Effector CD8-positive, alpha-beta T cell (primary cell): Measurements from ENCODE around the gene SERGEF.
"Not testable (repeated sequence)": the region's sequence is repeated elsewhere in the genome, so short reads cannot be mapped to it uniquely, and the experiment has no call there.

Experiments
- DNase-seq: peaks from one replicate; lab custom pipeline; 2025; lab: John Stamatoyannopoulos, UW

Gene SERGEF

DNA sequence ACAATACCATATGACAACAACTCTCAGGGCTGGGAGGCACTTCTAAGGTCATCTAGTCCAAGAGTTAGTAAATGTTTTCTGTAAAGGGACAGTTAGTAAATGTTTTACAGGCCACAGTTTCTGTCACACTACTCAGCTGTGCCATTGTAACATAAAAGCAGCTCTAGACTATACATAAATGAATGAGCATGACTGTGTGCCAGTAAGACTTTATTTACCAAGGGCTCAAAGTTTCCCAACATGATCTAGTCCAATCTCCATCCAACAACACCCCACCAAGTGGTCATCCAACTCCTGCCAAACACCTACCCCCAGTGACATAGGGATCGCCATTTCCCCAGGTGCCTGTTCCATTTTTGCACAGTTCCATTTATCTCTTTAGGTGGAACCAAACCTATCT, 12.1 kb downstream of the SERGEF start:
- DNase-seq: no peak

DNA sequence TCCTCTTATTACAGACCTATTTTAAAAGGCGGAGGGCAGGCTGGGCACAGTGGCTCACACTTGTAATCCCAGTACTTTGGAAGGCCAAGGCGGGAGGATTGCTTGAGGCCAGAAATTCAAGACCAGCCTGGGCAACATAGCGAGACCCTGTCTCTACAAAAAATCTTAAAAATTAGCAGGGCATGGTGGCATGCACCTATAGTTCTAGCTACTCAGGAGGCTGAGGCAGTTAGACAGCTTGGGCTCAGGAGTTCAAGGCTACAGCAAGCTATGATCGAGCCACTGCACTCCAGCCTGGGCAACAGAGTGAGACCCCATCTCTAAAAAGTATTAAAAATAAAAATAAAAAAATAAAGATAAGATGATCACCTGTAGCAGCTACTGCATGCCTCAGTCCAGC, 12.7 kb downstream of the SERGEF start:
- not testable (repeated sequence) for DNase-seq

DNA sequence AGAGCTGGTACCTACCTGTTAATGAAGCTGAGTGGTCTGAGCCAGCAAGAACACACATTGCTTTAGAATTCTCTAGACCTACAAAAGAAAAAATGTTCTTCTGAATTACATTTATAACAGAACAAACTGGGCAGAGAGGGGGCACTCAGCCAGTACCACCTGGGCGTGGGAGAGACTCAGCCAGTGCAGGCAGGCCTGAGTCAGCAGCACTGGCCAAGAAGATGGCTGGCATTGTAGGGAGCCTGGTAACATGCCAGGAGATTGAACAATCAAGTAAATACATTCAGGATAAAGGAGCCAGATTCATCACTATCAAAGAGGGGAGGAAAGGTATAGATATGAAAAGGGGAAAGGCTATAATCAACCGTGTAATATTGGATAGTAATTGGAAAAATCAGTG, 19.9 kb downstream of the SERGEF start:
- DNase-seq: no peak

DNA sequence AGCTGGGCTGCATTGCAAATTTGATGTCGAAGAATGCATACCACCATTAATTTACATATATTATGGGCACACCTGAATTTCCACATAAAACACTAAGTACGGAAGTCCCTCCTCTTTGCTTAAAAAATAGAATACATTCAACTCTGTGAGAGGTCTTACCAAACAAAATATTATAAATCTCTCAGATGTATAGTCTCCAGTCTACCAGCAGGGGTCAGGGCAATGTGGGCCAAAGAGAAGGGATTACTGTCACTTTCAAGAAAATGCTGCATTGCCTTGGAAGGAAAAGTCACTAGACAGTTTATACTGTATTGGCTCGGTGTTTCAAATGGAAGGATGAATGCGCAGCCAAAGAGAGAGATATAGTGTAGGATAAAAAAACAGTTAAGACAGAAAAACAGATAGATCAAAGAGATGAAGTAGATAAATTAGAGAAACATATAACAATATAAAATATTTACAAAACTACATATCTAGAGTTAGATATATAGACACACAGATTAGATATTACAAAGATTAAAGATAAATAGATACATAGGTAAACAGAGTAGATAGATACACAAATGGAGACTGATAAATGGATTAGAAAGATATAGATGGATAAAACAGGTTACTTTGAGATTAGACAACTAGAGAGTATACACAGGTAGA, 20.9 kb downstream of the SERGEF start:
- DNase-seq: no peak

GRCh38 chr11:17989306-17989705, 23.5 kb downstream of the SERGEF start:
- no peak for DNase-seq

- no peak for DNase-seq
Measured at GRCh38 chr11:17988465-17988864, 24.4 kb downstream of the SERGEF start.

DNA sequence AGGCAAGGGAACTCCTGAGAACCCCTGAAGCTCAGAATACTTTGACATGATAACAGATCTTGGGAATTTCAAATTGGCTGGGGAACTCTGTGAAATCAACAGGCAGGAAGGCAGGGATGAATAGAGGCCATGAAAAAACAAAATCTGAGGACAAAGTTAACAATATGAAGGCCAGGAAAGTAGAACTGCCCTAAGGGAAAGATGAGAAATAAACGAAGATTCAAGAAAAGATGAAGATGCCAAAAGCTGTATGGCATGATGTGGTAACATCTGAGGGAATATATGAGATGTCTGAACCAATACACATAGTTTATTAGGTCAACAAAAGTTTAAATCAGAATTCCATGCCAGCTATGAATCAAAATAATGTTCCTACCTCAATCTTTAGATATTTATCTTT, 25.0 kb downstream of the SERGEF start:
- no peak for DNase-seq

GRCh38 chr11:17986711-17987220, 26.1 kb downstream of the SERGEF start:
- DNase-seq: no peak

GRCh38 chr11:17986007-17986710, 26.7 kb downstream of the SERGEF start:
- no peak for DNase-seq

DNA sequence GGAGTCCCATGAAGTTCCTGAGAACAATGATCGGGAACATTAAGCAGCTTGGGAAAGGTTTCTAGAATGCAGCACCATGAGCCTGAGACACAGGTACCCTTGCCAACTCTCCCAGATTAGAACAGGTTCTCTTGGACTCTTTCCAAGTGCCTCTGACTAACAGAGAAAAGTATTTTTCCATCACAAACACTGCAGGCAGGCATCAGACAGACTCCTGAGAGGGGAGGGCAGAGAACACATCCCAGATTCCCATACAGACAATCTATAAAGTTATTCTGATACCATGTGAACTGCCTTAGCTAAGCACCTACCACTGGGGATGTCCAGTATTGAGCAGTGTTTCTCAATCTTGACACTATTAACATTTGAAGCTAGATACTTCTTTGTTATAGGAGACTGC, 27.3 kb downstream of the SERGEF start:
- no peak for DNase-seq

GRCh38 chr11:17983569-17983968, 29.3 kb downstream of the SERGEF start:
- DNase-seq: no peak

GRCh38 chr11:17979770-17980371, 33.0 kb downstream of the SERGEF start:
- peak; percentile 6 for DNase-seq

- DNase-seq: no peak
Measured at GRCh38 chr11:17978553-17979287, 34.1 kb downstream of the SERGEF start.

GRCh38 chr11:17976651-17977050, 36.2 kb downstream of the SERGEF start:
- DNase-seq: no peak

GRCh38 chr11:17974246-17974645, 38.6 kb downstream of the SERGEF start:
- no peak for DNase-seq

DNA sequence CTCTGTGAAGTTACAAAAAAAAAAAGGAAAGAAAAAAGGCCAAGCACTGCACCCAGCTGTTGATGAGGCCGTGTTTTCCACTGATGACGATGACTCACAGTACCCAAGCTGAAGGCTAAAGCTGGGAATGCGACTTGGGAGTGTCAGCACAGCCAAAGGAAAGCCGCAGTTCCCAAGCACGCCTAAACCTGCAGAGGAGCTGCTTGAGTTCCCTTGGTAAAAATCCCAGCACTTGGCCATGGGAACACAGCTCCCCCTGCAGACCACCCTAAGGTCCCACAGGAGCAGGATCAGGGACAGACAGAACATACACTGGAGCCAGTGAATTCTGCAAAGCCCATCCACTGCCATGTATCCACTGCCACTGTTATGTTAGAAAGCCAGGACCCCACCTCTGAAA, 39.9 kb downstream of the SERGEF start:
- no peak for DNase-seq

DNA sequence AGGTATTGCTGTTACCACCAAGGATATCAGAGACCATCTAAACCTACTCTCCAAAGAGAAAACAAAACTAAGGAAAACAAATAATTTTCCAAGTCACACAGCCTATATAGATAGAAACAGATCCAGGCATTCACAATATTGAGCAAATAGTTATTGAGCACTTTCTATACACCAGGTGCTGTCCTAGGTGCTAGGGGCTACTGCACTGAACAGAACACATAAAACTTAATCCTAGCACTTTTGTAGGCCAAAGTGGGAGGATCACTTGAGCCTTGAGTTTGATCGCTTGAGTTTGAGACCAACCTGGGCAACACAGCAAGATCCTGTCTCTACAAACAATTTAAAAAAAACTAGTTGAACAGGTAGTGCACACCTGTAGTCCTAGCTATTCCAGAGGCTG, 44.6 kb downstream of the SERGEF start:
- no peak for DNase-seq

DNA sequence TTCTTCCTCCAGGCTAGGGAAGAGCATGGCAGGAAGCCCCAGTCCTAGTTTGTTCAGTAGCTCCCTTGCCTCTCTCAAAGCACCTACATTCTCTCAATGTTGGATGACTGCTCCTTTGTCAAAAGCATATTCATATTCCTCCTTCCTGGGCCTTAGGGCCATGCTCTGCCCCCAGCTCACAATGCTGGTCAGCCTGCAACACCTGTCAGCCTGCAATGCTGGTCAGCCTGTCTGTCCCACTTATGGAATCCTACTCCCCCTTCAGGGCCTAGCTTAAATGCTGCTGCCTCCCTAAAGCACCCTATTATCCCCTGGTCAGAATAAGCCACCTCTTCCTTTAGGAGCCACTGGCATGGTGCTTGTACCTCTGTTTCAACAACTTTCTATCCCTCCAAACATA, 45.2 kb downstream of the SERGEF start:
- DNase-seq: no peak

- DNase-seq: no peak
Measured at GRCh38 chr11:17960091-17960490, 52.8 kb downstream of the SERGEF start.

DNA sequence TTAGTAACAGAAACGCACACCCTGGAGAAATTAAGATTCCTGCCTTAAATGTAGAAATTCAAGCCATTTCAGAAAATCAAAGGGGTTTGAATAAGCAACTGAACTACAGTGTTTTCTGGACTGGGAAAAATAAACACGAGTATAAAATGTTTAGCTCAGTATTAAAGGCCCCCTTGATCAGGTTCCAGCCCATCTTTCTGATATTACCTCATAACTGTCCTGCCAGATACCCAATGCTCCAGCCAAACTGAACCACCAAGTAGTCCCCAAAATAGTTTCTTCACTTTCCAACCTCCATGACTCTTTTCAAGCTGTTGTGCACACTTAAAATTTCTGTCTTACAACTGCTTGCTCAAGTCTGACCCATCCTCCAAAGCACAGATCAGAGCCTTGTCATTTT, 54.4 kb downstream of the SERGEF start:
- no peak for DNase-seq

DNA sequence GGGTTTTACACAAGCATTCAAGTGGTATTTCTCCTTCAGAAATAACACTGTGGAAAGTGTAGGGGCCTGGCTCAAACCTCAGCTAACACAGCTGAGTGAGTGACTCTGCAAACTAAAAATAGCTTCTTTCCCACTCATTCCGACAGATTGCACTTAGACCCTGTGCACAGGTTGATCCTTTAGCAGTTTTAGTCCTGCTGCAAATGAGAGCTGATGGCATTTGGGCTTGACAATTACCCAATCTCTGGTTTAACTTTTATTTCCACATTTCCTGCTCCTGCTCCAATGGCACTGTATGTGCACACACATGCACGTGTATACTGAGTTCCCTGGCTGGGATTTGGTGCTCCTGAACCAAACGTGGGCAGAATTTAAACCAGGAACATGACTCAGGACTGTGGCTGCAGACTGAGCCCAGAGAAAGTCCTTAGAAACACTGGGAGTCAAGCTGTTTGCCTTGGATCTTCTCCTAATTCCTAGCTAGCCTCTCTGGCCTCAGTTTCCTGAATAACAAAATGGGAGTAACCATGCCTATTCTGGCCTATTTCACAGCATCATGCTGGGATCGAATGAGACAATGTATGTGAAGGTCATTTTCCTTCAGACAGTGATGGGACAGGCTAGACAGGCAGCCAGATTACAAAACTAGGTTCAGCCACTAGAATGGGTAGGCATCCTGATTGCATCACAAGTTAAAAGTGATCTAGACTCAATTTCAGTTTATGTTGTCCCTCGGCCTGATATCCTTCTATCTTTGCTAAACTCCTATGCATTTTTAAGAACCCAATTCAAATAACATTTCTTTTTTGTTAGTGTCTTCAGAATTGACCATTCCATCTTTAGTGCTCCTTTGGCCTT, 58.2 kb downstream of the SERGEF start:
- DNase-seq: no peak

DNA sequence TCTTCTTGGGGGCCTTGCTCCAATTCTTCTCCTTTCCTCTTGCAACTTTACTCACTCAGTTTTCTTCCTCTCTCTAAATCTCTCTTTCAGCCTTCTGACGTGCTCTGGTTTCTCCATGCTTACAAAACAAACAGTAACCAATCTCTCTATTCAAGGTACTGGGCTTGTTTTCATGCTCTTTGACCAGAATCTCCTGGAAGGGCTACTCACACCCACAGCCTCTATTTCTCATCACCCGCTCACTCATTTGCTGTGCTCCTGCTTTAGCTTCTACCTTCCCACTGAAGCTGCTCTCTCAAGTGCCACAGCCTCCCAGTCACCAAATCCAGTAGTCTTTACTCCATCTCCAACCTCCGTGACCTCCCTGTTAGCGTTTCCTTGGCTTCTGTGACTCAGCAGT, 60.4 kb downstream of the SERGEF start:
- no peak for DNase-seq
